Upper lobe of left lung (tissue), 4 donors: ENCODE measurements around the gene PTPRN2.
"Not testable (repeated sequence)": the region's sequence is repeated elsewhere in the genome, so short reads cannot be mapped to it uniquely, and the experiment has no call there.

Source experiments
- CTCF ChIP-seq, 6 experiments: fragments of 450-650 bp in 4 of 6; fragments of 200-600 bp in 2 of 6; sonication (generic) in 2 of 6; IDR thresholded peaks; one replicate each; pipeline ENCODE4 v1.5.1; 2016 to 2019; ENCODE audit warnings: antibody characterized with exemption in 6 of 6
- POLR2A ChIP-seq, 4 donors: fragments of 450-650 bp; IDR thresholded peaks; one replicate each; pipeline ENCODE4 v1.5.1; 2016 to 2017; ENCODE audit warnings: antibody characterized with exemption in 4 of 4, mild to moderate bottlenecking in 2 of 4

GRCh38 chr7:158203948-158204347 is 383.7 kb downstream of the PTPRN2 start:
- TF ChIP-seq POLR2A, CTCF (IDR thresholded peaks at IDR 0.05): not testable (repeated sequence)
